ENCODE data around the gene ELL3. TPM values are rescaled to one million over a fixed set of nuclear protein-coding genes. Genes with fewer than 3 reads are reported as not detected.

ELL3 gene
- total RNA-seq, 2 donors from 2014 or later, result 1.3 to 2.4 TPM

- H3K4me3 Mint-ChIP-seq, result no peak overlapping the region
- no peak for DNase-seq
Observed at GRCh38 chr15:43774062-43774461, 2.7 kb downstream of the ELL3 start.

GRCh38 chr15:43772624-43773023 lies 4.1 kb downstream of the ELL3 start:
- Histone ChIP-seq H3K36me3 (ENCODE audit: control insufficient read depth, insufficient read depth, low read length) (peaks cover 68% of the 10 kb centered on the region), H3K27me3 (ENCODE audit: control insufficient read depth, insufficient read depth, low read length, poor library complexity, severe bottlenecking) (no peaks in the 10 kb centered on the region), H3K9me3 (ENCODE audit: control insufficient read depth, low read length) (no peaks in the 10 kb centered on the region), H3K4me1 (ENCODE audit: control insufficient read depth, insufficient read depth, low read length) (no peaks in the 10 kb centered on the region), H3K9ac (ENCODE audit: extremely low read depth, low read length, poor library complexity, severe bottlenecking) (no peak overlapping the region), H3K27ac (ENCODE audit: low read depth, low read length) (no peak overlapping the region), H3K4me3 (ENCODE audit: low read length) (no peak overlapping the region)
- Mint-ChIP-seq H3K36me3 (ENCODE audit: low read depth) (peaks cover 58% of the 10 kb centered on the region), H3K9me3 (no peaks in the 10 kb centered on the region), H3K27me3 (ENCODE audit: insufficient read depth) (peaks cover 4% of the 10 kb centered on the region), H3K4me1 (peaks cover 12% of the 10 kb centered on the region), H3K27ac (no peak overlapping the region), H3K4me3 (no peak overlapping the region)
- no peak for DNase-seq
- no peak for TF ChIP-seq CTCF (conservative IDR thresholded peaks at IDR 0.05)

More at GRCh38 chr15:43774062-43774461, 2.7 kb downstream of the ELL3 start:
- WGBS, 2 experiments (ENCODE audit: insufficient coverage in 1 of 2, insufficient read length in 1 of 2), result 85 to 93% methylated on average over 4 of the region's 4 CpGs
- Histone ChIP-seq H3K9me3 (ENCODE audit: control insufficient read depth, low read length) (no peaks in the 10 kb centered on the region), H3K36me3 (ENCODE audit: control insufficient read depth, insufficient read depth, low read length) (peaks cover 54% of the 10 kb centered on the region), H3K27ac (ENCODE audit: low read depth, low read length) (no peak overlapping the region), H3K9ac (ENCODE audit: extremely low read depth, low read length, poor library complexity, severe bottlenecking) (no peak overlapping the region), H3K27me3 (ENCODE audit: control insufficient read depth, insufficient read depth, low read length, poor library complexity, severe bottlenecking) (no peaks in the 10 kb centered on the region), H3K4me3 (ENCODE audit: low read length) (no peak overlapping the region), H3K4me1 (ENCODE audit: control insufficient read depth, insufficient read depth, low read length) (no peaks in the 10 kb centered on the region)
- Mint-ChIP-seq H3K4me1 (peaks cover 12% of the 10 kb centered on the region), H3K36me3 (ENCODE audit: low read depth) (peaks cover 45% of the 10 kb centered on the region), H3K27me3 (ENCODE audit: insufficient read depth) (peaks cover 4% of the 10 kb centered on the region), H3K27ac (no peak overlapping the region), H3K9me3 (no peaks in the 10 kb centered on the region)
- TF ChIP-seq CTCF (conservative IDR thresholded peaks at IDR 0.05), result no peak

GRCh38 chr15:43771816-43772215 lies 5.0 kb downstream of the ELL3 start:
- DNase-seq, result no peak
- Histone ChIP-seq H3K4me1 (ENCODE audit: control insufficient read depth, insufficient read depth, low read length) (no peaks in the 10 kb centered on the region), H3K27me3 (ENCODE audit: control insufficient read depth, insufficient read depth, low read length, poor library complexity, severe bottlenecking) (no peaks in the 10 kb centered on the region), H3K9me3 (ENCODE audit: control insufficient read depth, low read length) (no peaks in the 10 kb centered on the region), H3K4me3 (ENCODE audit: low read length) (no peak overlapping the region), H3K27ac (ENCODE audit: low read depth, low read length) (no peak overlapping the region), H3K36me3 (ENCODE audit: control insufficient read depth, insufficient read depth, low read length) (peaks cover 69% of the 10 kb centered on the region), H3K9ac (ENCODE audit: extremely low read depth, low read length, poor library complexity, severe bottlenecking) (no peak overlapping the region)
- peaks cover 61% of the 10 kb centered on the region for H3K36me3 Mint-ChIP-seq (ENCODE audit: low read depth)
- H3K9me3 Mint-ChIP-seq, result no peaks in the 10 kb centered on the region
- no peak overlapping the region for H3K4me3 Mint-ChIP-seq
- TF ChIP-seq CTCF (conservative IDR thresholded peaks at IDR 0.05), result no peak
- H3K27me3 Mint-ChIP-seq (ENCODE audit: insufficient read depth), result peaks cover 1% of the 10 kb centered on the region
- 87 to 96% methylated on average over 2 of the region's 2 CpGs for WGBS, 2 experiments (ENCODE audit: insufficient coverage in 1 of 2, insufficient read length in 1 of 2)
- peaks cover 12% of the 10 kb centered on the region for H3K4me1 Mint-ChIP-seq
- H3K27ac Mint-ChIP-seq, result no peak overlapping the region

Measured in endodermal cell (in vitro differentiated cells).